Measurements from ENCODE around the gene DEPP1.

DNA sequence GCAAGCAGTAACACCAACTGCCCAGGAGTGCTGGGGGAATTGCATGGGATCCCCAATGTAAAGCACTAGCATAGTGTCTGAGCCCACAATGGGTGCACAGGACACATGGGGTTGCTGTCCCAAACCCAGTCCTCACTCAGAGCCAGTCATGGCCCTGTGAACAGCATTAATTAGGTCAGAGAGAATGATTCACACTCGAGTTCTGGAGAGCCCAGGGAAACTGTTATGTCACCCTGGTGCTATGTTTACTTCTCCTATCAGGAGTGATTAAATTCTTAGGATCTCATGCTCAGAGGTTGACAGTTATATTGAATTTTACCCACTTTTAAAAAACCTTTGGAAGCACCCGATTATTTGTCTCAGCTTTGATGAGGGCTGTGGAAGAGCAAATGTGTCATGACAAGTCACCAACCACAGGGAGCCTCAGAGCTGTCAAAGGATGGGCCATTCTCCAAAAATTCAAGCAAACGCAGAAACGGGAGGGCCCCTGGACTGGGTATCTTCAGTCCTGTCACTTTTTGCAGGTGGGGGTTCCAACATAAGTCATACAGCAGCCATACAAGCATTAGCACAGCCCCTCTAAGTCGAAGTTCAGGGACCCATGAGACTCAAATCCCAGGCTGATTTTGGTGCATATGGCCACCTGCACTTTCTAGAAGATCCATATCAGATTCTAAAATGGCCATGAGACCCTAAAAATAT lies 20.3 kb downstream of the DEPP1 start:
- TF ChIP-seq, protein P1, sequence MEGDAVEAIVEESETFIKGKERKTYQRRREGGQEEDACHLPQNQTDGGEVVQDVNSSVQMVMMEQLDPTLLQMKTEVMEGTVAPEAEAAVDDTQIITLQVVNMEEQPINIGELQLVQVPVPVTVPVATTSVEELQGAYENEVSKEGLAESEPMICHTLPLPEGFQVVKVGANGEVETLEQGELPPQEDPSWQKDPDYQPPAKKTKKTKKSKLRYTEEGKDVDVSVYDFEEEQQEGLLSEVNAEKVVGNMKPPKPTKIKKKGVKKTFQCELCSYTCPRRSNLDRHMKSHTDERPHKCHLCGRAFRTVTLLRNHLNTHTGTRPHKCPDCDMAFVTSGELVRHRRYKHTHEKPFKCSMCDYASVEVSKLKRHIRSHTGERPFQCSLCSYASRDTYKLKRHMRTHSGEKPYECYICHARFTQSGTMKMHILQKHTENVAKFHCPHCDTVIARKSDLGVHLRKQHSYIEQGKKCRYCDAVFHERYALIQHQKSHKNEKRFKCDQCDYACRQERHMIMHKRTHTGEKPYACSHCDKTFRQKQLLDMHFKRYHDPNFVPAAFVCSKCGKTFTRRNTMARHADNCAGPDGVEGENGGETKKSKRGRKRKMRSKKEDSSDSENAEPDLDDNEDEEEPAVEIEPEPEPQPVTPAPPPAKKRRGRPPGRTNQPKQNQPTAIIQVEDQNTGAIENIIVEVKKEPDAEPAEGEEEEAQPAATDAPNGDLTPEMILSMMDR (IDR thresholded peaks at IDR 0.05; ENCODE audit: poor library complexity, severe bottlenecking), result no peak
- TF ChIP-seq TAF1 (IDR thresholded peaks at IDR 0.05; ENCODE audit: low read depth), result no peak
- TF ChIP-seq MXI1 (conservative IDR thresholded peaks at IDR 0.05; ENCODE audit: poor library complexity, severe bottlenecking), result no peak
- no peak for TF ChIP-seq EZH2 (IDR thresholded peaks at IDR 0.05; ENCODE audit: borderline replicate concordance, insufficient read depth, low read length, poor library complexity, severe bottlenecking)
